CD4-positive, alpha-beta T cell treated with Interferon alpha-2 for 1 hour (primary cell): ENCODE measurements around the gene DUSP12.
"Not testable (repeated sequence)": the region's sequence is repeated elsewhere in the genome, so short reads cannot be mapped to it uniquely, and the experiment has no call there.

Source experiments
- DNase-seq, 2 donors: peaks; one replicate each; pipeline ENCODE4 v3.0.0-alpha.2; 2020 to 2022

Gene DUSP12

DNA sequence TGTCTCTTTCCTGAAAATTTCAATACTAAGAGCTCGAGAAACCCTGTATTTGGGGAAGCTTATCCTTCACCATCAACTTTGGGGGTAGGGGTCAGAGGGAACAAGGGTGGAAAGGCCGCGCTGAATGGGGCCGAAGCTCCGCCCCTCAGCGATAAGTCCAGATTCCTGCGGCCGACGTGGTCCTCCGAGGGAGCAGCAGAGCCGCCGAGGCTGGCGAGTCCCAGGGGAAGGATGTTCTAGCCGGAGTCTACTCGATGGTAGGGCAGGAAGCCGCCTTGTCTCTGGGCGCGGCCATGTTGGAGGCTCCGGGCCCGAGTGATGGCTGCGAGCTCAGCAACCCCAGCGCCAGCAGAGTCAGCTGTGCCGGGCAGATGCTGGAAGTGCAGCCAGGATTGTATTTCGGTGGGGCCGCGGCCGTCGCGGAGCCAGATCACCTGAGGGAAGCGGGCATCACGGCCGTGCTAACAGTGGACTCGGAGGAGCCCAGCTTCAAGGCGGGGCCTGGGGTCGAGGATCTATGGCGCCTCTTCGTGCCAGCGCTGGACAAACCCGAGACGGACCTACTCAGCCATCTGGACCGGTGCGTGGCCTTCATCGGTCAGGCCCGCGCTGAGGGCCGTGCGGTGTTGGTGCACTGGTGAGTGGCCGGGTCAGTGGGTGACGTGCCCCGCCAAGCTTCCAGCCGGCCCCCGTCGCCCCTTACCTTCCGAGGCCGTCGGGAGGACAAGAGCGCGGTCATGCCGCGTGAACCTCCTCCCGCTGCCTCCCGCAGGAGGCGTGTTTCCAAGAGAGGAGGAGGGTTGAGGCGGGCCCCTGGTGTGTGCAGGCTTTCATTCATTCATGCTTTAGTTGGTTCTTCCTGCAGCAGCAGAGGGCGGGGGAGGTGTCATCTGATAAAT is at the start of gene DUSP12:
Gene DUSP12 (plus strand): TSS at position 278 of the 899 bp plus-strand sequence. CDS start 16 bp downstream, at position 294.
- DNase-seq = peak; percentile 91 to 92

DNA sequence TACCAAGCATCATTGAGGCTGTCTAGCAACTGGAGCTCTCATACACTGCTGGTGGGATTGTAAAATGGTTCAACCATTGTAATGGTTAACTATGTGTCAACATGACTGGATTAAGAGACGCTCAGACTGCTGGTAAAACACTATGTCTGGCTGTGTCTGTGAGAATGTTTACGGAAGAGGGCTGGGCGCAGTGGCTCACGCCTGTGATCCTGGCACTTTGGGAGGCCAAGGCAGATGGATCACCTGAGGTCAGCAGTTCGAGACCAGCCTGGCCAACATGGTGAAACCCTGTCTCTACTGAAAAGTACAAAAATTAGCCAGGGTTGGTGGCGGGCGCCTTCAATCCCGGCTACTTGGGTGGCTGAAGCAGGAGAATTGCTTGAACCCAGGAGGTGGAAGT is 47.3 kb upstream of the DUSP12 start:
- DNase-seq = no peak

DNA sequence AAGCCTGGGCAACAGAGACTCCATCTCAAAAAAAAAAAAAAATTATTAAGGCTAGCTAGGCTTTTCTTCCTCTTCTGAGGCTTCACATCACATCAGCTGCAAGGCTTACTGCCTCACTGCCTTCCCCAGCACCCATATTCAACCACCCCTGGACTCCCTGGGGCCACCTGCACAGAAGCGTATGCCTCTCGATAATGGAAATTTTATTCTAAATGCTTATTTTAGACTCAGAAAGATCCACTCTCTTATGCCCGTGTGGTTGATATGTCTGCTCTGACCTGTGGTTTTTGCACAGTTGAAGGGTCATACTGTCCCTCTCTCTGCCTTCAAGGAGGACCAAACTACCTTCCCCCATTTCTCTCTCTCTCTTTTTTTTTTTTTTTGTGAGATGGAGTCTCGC is 44.0 kb upstream of the DUSP12 start:
- DNase-seq = peak in 1 of 2 donors; percentile 43

DNA sequence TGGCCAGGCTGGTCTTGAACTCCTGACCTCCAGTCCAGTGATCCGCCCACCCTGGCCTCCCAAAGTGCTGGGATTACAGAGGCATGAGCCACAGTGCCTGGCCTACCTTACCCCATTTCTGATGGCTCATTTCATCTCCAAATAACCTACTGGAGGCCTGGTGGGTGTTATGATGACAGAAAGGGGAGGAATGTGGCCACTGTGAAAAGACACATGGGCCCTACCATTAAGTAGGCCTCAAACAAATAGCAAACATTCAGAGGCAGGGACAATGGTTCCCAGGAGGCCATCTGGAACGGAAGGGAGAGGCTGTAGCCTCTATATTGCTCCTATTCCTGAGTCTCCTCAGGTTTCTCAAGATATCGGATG is 43.5 kb upstream of the DUSP12 start:
- no peak for DNase-seq

GRCh38 chr1:161706482-161707347 is 42.9 kb upstream of the DUSP12 start, which contains the start of gene FCRLA:
Gene FCRLA (plus strand): TSS chr1:161707229. CDS start chr1:161707265, 36 bp downstream.
- no peak for DNase-seq

DNA sequence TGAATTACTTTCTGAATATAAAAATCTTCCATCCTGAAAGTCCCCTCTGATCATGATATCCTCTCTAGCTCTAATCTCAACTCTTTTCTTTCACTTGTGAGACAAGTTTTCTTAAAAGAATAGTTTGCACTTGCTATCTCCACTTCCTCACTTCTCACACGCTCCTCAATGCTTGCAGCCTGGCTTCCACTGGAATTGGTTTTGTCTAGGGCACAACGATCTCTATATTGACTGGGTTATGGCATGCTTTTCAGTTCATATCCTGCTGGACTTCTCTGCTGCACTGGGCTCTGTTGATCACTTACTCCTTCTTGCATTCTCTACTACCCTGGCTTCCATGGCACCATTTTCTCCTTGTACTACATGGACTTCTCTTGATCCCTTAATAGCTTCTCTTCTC is 42.1 kb upstream of the DUSP12 start:
- no peak for DNase-seq

DNA sequence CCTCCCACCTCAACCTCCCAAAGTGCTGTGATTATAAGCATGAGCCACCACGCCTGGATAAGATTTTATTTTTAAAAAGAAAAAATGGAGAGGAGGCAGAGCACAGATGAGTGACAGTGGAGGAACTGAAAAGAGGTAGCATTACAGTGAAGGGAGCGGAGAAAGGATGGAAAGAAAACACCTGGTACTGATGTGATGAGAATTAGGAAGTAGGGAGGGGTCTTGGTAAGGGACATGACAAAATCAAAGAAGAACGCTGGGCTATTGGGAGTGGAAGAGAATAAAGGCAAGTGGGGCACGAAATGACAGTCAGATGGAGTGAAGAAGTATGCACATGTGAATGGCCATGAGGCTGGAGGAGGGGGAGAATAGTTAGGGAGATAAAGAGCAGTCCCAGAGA is 40.2 kb upstream of the DUSP12 start:
- no peak for DNase-seq

- no peak for DNase-seq
These were observed 39.0 kb upstream of the DUSP12 start for GRCh38 chr1:161710560-161710959.

GRCh38 chr1:161718559-161719324 is 30.8 kb upstream of the DUSP12 start:
- DNase-seq = no peak

DNA sequence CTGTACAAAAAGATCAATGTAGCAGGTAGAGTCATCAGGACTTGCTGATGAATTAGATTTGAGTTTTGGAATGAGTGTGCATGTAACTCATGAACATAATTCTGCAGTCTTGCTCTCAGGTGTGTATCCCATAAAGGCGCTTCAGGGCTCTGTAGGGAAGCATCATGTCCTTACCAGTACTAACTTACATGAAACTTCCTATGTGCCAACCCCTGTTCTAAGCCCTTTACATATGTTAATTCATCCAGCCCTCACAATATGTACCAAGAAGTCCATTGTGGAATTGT is 30.3 kb upstream of the DUSP12 start:
- no peak for DNase-seq

DNA sequence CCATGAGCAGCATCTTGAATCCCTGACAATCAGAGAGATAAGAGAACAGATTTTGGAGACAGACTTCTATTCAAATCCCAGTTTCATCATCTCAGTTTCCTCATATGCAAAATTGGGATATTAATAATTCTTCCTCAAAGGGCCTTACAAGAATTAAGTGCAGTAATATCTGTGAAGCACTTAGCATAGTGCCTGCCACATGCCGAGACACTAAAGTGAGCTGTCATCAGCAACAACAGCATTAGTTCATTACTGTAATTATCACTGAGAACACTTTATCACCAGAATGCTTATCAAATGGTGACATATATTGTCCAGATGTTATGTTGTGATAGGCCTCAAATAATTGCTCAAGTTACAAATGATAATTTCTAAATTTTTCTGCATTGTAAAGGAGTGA is 29.2 kb upstream of the DUSP12 start:
- no peak for DNase-seq

GRCh38 chr1:161720956-161721737 is 28.4 kb upstream of the DUSP12 start, which contains the start of gene FCRLB:
Gene FCRLB (plus strand): TSS chr1:161721544. CDS start chr1:161722673, 1,129 bp downstream.
- no peak for DNase-seq

DNA sequence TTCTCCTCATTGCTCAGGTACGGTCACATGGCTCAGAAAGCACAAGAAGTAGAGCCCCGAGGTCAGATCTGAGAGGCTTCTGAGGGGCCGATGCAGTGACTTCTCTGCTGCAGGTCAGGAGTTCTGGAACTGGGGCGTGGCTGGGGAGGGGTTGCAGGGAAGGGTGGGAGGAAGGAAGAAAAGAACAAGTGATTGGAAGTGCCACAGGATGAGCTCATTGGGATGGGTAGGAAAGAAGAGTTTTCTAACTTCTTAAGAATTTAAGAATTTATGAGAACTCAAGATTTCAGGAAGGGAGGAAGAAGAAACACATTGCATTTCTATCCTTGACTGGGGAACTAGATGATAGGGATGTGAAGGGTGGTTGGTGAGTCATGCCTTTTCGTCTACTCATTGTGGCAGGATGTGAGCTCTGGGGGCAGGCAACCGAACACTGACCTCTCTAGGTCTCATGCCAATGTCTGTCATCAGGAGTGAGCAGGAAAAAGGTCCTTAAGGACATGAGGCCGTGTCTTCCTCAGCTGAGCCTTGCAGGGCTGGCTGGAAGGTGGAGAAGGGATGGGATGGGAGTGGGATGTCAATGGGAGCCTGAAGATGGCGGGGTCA is 27.7 kb upstream of the DUSP12 start:
- peak in 1 of 2 donors; percentile 52 for DNase-seq

- DNase-seq = no peak
These were observed 27.2 kb upstream of the DUSP12 start for GRCh38 chr1:161722406-161722805.

GRCh38 chr1:161723459-161724141 is 26.0 kb upstream of the DUSP12 start:
- no peak for DNase-seq

DNA sequence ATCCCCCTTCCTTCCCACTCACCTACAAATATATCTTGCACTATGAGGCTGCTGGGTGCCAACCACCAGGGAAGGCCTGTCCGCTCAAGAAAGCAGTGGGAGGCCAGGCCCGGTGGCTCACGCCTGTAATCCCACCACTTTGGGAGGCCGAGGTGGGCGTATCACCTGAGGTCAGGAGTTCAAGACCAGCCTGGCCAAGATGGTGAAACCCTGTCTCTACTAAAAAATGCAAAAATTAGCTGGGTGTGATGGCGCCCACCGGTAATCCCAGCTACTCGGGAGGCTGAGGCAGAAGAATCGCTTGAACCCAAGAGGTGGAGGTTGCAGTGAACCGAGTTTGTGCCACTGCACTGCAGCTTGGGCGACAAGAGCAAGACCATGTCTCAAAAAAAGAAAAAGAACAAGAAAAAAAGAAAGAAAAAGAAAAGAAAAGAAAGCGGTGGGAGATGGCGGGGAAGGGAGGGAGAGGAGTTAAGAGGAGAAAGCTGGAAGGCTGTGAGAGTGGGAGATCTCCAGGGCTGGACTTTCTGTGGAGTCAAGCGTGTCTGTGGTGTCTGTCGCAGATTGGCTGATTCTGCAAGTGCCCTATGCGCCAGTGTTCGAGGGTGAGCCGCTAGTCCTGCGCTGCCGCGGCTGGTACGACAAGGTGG is 24.2 kb upstream of the DUSP12 start:
- not testable (repeated sequence) for DNase-seq

DNA sequence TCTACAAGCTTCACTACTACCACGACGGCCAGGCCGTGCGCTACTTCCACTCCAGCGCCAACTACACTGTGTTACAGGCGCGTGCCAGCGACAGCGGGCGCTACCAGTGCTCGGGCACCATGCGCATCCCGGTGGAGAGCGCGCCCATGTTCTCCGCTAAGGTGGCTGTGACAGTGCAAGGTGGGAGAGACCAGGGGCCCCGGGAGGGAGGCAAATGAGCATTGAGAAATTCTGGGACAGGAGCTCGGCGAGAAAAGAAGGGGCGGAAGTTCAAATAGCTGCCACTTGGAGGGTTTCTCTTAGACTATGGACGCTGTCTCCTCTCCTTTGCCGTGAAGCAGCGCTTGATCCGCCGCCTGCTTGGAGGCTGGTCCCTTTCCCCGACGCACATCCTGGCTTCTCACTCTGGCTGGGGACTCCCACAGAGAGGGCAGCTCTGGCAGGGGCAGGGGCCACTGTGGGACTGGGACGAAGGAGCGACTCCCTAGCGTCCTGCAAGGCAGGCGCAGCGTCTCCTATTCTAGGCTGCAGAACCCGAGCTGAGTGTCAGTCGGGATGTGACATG is 23.6 kb upstream of the DUSP12 start:
- DNase-seq = peak in 1 of 2 donors; percentile 35

- peak; percentile 69 to 79 for DNase-seq
These were observed 22.9 kb upstream of the DUSP12 start for GRCh38 chr1:161726473-161727255.

DNA sequence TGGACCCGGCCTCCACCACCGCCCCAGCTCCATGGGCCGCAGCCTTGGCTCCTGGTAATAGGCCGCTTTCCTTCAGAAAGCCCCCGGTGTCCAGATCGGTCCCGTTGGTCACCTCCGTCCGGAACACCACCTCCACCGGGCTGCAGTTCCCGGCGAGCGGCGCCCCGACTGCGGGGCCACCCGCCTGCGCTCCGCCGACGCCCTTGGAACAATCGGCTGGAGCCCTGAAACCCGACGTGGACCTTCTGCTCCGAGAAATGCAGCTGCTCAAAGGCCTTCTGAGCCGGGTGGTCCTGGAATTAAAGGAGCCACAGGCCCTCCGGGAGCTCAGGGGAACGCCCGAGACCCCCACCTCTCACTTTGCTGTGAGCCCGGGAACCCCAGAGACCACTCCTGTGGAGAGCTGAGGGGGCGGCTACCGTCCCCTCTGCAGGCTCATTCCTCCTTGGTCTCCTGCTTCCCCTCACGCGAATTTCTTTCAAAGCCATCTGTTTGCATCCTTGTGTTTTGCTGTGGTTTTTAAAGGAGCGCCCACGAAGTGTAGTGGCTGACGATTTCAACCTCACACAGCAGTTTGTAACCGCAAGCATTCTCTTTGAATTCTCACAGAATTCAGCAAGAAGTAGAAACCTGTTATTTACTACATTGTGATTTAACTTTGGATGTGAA is 22.2 kb upstream of the DUSP12 start:
- DNase-seq = peak; percentile 23 to 66
